Measurements from ENCODE around the gene VAV2. TPM values are rescaled to one million over a fixed set of nuclear protein-coding genes. Genes with fewer than 3 reads are reported as not detected.

VAV2 gene
- total RNA-seq, 2 experiments from 2014 or later: 11.0 to 27.8 TPM

GRCh38 chr9:133791069-133791468, 201.1 kb downstream of the VAV2 start:
- CTCF ChIA-PET (ENCODE audit: unreplicated experiment): no interaction called here
- H3K9me3 ChIP-seq (ENCODE audit: low read length): no peaks in the 10 kb centered on the region
- POLR2A ChIA-PET: no interaction called here
- no peak overlapping the region for H3K27ac ChIP-seq (ENCODE audit: low read depth, low read length, poor library complexity, severe bottlenecking)
- peaks cover 5% of the 10 kb centered on the region; the same call in 1 of the 2 replicates for H3K36me3 ChIP-seq (ENCODE audit: insufficient read depth, low read length)
- H2AFZ ChIP-seq (ENCODE audit: low read length): no peak overlapping the region
- H3K4me1 ChIP-seq (ENCODE audit: insufficient read depth, low read length, poor library complexity, severe bottlenecking): peaks cover 31% of the 10 kb centered on the region
- no peak overlapping the region for H3K4me3 ChIP-seq (ENCODE audit: low read depth, low read length, poor library complexity, severe bottlenecking)
- H4K20me1 ChIP-seq (ENCODE audit: insufficient read depth, low read length): no peaks in the 10 kb centered on the region
- intact Hi-C loops (cut with micrococcal nuclease; ENCODE audit: unreplicated experiment): no loop called here
- TF ChIP-seq, protein P1, sequence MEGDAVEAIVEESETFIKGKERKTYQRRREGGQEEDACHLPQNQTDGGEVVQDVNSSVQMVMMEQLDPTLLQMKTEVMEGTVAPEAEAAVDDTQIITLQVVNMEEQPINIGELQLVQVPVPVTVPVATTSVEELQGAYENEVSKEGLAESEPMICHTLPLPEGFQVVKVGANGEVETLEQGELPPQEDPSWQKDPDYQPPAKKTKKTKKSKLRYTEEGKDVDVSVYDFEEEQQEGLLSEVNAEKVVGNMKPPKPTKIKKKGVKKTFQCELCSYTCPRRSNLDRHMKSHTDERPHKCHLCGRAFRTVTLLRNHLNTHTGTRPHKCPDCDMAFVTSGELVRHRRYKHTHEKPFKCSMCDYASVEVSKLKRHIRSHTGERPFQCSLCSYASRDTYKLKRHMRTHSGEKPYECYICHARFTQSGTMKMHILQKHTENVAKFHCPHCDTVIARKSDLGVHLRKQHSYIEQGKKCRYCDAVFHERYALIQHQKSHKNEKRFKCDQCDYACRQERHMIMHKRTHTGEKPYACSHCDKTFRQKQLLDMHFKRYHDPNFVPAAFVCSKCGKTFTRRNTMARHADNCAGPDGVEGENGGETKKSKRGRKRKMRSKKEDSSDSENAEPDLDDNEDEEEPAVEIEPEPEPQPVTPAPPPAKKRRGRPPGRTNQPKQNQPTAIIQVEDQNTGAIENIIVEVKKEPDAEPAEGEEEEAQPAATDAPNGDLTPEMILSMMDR (conservative IDR thresholded peaks at IDR 0.05; ENCODE audit: low read length): no peak
- TF ChIP-seq EZH2phosphoT487 (IDR thresholded peaks at IDR 0.05; ENCODE audit: borderline replicate concordance, low read depth, low read length): no peak
- no TSS peak for BruUV-seq (replicated peaks)
- H3K79me2 ChIP-seq (ENCODE audit: insufficient read depth, low read depth, low read length): no peaks in the 10 kb centered on the region
- no peak overlapping the region for H3K4me2 ChIP-seq (ENCODE audit: low read length)
- H3K9me2 ChIP-seq (ENCODE audit: insufficient read depth, low read length): no peaks in the 10 kb centered on the region
- no peak for DNase-seq (ENCODE audit: low spot score)

- BruUV-seq (replicated peaks): no TSS peak
- intact Hi-C loops (cut with micrococcal nuclease; ENCODE audit: unreplicated experiment): no loop called here
- peaks cover 40% of the 10 kb centered on the region for H3K4me1 ChIP-seq (ENCODE audit: insufficient read depth, low read length, poor library complexity, severe bottlenecking)
These were observed 202.3 kb downstream of the VAV2 start for GRCh38 chr9:133789778-133790177.

More at GRCh38 chr9:133789778-133790177, 202.3 kb downstream of the VAV2 start:
- Histone ChIP-seq H2AFZ (ENCODE audit: low read length) (no peak overlapping the region), H3K9me2 (ENCODE audit: insufficient read depth, low read length) (no peaks in the 10 kb centered on the region), H3K4me3 (ENCODE audit: low read depth, low read length, poor library complexity, severe bottlenecking) (no peak overlapping the region), H3K4me2 (ENCODE audit: low read length) (no peak overlapping the region), H4K20me1 (ENCODE audit: insufficient read depth, low read length) (no peaks in the 10 kb centered on the region), H3K27ac (ENCODE audit: low read depth, low read length, poor library complexity, severe bottlenecking) (no peak overlapping the region), H3K9me3 (ENCODE audit: low read length) (no peaks in the 10 kb centered on the region), H3K79me2 (ENCODE audit: insufficient read depth, low read depth, low read length) (no peaks in the 10 kb centered on the region), H3K36me3 (ENCODE audit: insufficient read depth, low read length) (peaks cover 5% of the 10 kb centered on the region; the same call in 1 of the 2 replicates)
- no peak for TF ChIP-seq EZH2phosphoT487 (IDR thresholded peaks at IDR 0.05; ENCODE audit: borderline replicate concordance, low read depth, low read length)
- TF ChIP-seq, protein P1 (conservative IDR thresholded peaks at IDR 0.05; ENCODE audit: low read length): no peak
- ChIA-PET POLR2A (no interaction called here), CTCF (ENCODE audit: unreplicated experiment) (no interaction called here)
- no peak for DNase-seq (ENCODE audit: low spot score)
